GM19351 (cell line): ENCODE measurements around the gene HINT2.

Experiments
- ATAC-seq: cut with Tn5 transposase; IDR thresholded peaks from one replicate; pipeline ENCODE4 v1.9.1; 2021; ENCODE audit warnings: mild to moderate bottlenecking, moderate library complexity; ENCODE audit not compliant: unreplicated experiment

Gene HINT2

DNA sequence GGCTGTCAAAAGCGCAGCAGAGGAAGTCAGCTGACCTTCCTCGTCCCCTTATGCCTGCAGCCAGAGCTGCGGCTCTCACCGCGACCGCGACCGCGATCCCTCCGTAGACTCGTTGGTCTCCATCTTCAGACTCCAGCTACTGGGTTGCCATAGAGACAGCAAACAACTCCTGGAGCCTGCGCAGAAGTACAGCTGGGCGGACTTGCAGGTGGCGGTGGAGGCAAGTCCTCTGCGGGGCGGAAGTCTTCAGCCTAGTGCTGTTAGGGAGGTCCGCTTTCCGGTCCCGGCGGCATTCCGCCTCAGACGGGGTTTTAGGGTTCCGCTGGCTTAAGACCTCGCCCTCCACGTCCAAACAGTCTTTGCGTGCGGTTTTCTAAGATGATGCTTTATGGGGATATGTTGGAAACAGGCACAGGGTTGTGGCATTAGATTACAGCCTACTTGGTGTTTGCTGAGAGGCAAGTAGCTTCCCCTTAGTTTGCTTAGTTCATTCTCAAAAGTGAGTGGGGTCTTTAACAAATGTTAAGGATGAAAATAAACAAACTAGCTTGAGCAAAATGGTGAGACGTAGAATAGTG lies 2.7 kb downstream of the HINT2 start, which contains the start of gene SPAG8:
SPAG8 (minus strand) TSS at position 238 of the 578 bp plus-strand sequence; CDS start at position 123, 115 bp downstream.
- peak; percentile 64 for ATAC-seq

DNA sequence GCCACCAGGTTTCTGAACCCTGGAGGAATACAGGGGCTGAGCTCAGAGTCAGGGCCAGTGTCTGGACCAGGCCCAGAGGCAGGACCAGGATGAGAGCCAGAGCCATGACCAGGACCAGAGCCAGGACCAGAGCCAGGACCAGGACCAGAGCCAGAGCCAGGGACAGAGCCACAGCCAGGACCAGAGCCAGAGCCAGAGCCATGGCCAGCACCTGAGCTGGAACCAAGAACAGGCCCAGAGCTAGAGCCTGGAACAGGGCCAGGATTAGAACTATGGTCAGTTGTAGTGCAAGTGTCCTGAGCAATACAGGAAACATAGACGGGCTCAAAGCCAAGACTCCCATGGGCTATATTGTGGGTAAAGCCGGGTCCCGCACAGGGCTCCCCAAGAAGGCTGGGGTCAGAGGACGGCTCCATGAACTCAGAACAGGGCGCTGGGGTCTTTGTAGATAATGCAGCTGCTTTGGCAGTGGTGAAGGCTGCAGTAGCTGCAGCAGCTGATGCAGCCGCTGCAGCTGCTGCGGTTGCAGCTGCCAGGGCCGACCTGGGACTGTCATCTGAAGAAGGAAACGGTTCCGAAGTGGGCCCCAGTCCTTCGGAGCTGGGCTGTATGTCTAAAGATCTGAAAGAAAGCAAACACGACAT lies 3.3 kb downstream of the HINT2 start:
- no peak for ATAC-seq

DNA sequence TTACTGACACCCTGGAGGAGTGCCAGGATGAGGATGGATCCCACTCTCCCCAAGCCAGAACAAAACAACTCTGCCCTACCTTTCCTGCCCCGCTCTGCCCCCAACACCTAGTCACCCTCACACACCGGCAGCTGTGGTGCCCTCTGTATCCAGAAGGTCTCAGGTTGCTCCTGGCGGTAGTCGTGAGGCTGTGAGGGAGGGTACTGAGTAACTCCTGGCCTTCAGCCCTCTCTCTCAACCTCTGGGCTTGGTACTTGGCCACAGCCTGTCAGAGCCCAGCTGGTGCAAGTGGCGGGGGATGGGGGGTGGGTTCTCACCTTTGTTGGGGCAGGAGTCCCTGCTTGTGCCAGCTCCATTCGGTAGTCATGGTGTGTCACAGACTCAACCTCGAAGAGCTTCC lies 4.7 kb downstream of the HINT2 start:
- no peak for ATAC-seq

DNA sequence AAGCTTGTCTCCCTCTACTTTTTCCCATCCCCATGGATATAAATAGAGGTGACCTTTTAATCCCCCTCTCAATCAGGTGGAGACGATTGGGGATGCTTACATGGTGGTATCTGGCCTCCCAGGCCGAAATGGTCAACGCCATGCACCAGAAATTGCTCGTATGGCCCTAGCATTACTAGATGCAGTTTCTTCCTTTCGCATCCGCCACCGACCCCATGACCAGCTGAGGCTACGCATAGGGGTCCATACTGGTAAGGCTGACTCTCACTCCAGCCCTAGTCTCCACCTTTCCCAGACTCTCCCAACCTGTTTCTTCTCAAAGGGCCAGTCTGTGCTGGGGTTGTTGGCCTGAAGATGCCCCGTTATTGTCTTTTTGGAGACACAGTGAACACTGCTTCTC lies 6.4 kb downstream of the HINT2 start:
- no peak for ATAC-seq

DNA sequence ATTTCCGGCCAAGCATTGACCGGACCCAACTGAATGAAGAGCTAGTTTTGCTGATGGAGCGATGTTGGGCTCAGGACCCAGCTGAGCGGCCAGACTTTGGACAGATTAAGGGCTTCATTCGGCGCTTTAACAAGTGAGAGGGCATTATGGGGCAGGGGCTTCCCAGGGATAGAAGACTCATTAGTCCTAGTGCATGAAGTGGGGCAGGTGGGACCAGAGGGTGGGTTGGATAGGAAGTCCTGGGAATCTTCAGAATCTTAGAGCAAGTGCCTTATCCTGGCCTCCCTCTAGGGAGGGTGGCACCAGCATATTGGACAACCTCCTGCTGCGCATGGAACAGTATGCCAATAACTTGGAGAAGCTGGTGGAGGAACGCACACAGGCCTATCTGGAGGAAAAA lies 8.7 kb downstream of the HINT2 start:
- no peak for ATAC-seq

DNA sequence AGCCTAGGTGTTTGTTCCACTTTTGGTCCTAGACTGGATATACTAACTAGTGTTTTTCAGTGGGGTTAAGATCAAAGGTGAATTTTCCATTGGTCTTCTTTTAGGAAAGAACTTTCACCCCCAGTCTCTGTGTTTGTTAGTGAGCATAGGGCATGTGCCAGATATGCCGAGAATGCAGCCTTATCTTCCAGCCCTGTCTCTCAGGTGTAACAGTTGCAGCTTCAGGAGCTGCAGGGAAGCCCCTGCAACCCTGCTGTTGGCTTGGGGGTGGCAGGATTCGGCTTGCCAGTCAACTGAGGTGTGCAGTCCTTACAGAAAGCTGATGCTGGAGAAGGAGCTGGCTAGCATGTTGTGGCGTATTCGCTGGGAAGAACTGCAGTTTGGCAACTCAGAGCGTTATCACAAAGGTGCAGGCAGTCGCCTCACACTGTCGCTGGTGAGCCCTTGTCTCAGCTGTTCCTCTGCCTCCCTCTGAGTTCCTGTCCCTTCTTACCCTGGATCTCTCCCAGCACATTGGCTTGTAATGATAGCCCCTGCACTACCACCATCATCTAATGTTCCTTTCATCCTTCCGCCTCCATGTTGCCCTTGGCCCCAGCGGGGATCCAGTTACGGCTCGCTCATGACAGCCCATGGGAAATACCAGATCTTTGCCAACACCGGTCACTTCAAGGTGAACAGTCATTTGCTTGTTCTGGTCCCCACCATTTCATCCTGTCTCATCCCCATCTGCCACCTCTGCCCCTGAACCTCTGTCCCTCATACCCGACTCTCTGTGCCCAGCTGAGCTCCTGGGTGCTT lies 13.3 kb downstream of the HINT2 start:
- no peak for ATAC-seq

DNA sequence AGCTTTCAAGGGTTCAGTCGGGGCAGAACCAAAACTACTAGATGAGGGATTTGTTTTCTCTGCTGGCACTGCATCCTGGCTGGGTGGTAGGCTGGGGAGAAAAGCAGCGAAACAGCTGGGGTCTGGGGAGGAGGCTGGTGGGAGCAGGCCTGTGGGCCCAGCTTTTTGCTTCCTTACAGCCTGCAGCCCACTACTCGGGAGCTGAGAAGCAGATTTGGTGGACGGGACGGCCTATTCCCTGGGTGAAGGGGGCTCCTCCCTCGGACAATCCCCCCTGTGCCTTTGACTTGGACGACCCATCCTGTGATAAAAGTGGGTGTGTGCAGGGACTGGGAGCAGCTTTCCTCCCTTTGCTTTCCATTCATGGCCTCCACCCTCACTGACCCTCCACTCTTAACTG lies 14.3 kb downstream of the HINT2 start:
- ATAC-seq = no peak

DNA sequence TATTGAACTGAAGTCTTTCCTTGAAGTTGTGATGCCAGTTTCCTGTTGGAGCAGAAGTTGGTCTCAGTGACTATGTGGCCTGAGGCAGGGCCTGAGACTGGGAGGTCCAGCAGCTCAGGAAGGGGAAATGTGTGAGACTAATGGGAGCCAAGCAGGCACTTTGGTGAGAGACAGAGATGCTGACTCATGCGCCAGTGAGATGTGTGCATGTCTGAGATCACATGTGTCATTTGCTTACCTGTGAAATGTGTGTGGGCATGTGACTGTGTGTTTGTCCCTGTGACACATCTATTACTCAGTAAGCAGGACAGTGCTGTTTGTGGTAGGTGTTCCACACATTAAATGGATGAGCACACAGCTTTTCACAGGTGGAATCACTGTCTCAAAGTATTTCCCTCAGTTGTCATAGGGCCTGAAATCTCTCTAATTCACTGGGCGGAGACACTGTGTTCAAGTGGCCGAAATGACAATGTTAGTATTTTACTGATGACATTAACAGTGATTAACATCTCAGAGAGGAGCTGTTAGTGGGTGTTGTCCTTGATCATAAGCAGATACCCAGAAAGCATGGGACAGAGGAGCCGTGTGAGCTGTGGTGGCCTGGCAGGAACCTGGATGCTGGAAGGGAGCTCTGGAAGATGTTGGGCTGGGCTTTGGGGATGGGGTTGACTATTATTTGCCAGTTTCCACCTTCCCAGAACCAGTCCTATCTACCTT lies 16.0 kb downstream of the HINT2 start:
- ATAC-seq = no peak

DNA sequence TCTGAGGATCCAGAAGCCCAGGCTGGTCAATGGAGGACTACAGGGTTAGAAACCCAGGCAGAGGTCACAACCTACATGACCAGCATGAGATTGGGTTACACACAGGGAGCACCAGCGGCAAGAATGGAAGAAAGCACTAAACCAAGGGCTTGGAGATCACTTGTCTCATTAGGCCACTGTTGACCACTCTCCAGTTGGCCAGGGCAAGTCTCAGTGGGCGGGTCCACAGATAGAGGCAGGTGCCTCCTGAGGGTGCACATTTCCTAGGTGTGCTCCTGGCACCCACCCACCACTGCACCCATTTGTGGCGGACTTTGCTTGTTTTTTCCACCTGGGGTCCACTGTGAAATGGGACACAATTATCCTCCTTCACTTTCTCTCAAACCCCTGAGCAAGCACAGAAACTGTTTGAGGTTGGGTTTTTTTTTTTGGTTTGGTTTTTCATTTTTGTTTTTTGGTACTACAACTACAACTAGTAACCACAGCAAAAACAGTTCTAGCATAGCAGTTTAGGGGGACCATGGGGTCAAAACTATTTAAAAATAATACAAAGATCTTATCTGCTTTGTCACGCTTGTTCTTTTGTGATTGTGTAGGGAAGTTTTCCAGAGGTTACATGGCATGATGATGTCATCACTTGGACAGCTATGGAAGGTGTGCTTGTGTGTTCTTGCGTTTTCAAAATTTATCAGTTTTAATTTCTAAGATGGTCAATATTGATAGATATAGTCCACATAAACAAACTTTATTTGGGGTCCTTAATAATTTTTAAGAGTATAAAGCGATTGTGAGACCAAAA lies 17.3 kb downstream of the HINT2 start:
- ATAC-seq = no peak

DNA sequence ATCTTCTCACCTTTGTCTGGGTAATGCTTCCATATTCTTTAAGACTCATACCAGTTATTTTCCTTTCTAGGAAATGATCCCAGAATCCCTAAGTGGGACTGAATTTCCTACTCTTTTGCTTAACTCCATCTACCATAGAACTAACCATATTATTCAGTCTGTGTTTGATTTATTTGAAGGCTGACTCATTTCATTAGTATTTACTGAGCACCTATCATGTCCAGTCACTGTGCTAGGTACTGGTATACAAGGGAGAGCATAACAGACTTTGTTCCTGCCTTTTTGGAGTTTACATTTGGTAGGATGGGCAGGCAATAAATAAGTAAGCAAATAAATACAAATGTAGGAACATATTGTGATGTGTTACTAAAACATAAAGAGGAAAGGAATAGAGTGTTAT lies 19.1 kb downstream of the HINT2 start:
- no peak for ATAC-seq

DNA sequence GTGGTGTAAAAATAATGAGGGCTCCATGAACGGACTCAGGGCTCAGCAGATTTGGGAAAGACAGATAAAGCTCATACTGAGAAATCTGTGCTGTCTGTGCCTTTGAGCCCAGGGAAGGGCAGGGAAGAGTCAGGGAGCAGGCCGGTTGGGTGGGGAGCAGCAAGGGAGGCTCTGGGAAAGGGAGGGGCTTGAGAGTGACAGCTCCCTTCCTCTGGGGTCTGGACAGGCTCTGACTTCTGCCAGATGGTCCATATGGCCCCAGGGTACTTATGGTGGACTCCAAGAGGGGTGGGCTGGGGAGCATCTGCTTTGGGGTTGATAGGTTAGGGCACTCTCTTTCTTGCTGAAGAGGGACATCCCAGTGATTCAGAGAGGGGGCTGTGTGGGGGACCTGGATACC lies 21.4 kb downstream of the HINT2 start:
- no peak for ATAC-seq

DNA sequence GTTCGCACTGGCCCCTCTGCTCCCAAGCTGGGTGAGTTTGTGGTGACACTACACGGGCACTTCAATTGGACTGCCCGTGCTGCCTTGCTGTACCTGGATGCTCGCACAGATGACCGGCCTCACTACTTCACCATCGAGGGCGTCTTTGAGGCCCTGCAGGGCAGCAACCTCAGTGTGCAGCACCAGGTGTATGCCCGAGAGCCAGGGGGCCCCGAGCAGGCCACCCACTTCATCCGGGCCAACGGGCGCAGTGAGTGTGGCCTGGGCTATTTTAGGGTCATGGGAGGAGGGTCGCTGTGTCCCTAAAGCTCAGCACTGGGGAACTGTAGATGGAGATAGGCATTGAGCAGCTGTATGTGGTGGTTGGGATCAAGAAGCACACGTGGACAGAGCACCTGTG lies 22.0 kb downstream of the HINT2 start:
- ATAC-seq = no peak

DNA sequence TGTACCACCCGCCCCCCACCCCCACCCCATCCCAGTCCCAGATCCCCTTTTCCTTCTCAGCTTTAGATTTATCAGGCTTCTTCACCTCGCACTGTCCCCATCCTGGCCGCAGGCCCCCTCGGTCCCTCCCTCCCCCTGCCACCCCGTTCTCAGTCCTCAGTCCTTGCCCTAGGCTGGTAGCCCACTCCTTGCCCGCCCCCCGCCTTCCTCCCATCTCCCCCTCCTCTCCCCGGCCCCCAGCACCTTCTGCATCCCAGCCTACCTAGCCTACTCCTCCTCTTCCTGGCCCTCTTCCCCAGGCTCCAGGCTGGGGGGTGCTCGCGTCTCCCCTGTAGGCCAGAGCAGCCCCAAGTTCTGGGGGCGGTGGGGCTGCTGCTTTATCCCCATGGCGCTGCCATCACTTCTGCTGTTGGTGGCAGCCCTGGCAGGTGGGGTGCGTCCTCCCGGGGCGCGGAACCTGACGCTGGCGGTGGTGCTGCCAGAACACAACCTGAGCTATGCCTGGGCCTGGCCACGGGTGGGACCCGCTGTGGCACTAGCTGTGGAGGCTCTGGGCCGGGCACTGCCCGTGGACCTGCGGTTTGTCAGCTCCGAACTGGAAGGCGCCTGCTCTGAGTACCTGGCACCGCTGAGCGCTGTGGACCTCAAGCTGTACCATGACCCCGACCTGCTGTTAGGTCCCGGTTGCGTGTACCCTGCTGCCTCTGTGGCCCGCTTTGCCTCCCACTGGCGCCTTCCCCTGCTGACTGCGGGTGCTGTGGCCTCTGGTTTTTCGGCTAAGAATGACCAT lies 22.6 kb downstream of the HINT2 start:
- no peak for ATAC-seq

DNA sequence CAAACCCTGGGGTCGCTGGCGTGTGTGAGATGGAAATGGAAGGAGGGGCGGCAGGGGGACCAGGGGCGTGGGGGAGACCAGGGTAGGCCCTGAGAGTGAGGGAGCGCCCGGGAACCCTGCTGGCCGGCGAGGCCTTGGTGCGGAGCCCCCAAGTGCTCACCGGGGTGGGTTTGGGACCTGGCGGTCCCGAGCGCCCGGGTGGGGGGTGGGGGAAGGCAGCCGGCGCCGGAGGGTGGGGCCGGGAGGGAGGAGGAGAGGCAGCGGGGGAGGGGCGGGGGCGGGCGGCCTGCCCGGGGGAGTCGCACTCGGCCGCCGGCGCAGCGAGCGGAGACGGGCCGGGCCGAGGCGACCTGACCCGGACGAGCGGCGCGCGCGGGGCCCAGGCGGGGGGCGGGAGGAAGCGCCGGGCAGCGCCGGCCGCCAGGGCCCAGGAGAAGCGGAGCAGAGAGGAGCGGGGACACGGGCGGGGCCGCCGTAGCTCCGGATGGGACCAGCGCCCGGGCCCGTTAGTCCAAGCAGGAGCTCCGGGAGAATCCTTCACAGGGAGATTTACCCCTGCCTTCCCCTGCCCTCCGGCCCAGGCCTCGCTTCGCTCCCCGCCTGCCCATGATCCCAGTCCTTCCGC lies 23.4 kb downstream of the HINT2 start, which contains the start of gene NPR2:
NPR2 (plus strand) TSS at position 295 of the 625 bp plus-strand sequence. CDS start 818 bp downstream, outside the sequence.
- ATAC-seq = no peak

DNA sequence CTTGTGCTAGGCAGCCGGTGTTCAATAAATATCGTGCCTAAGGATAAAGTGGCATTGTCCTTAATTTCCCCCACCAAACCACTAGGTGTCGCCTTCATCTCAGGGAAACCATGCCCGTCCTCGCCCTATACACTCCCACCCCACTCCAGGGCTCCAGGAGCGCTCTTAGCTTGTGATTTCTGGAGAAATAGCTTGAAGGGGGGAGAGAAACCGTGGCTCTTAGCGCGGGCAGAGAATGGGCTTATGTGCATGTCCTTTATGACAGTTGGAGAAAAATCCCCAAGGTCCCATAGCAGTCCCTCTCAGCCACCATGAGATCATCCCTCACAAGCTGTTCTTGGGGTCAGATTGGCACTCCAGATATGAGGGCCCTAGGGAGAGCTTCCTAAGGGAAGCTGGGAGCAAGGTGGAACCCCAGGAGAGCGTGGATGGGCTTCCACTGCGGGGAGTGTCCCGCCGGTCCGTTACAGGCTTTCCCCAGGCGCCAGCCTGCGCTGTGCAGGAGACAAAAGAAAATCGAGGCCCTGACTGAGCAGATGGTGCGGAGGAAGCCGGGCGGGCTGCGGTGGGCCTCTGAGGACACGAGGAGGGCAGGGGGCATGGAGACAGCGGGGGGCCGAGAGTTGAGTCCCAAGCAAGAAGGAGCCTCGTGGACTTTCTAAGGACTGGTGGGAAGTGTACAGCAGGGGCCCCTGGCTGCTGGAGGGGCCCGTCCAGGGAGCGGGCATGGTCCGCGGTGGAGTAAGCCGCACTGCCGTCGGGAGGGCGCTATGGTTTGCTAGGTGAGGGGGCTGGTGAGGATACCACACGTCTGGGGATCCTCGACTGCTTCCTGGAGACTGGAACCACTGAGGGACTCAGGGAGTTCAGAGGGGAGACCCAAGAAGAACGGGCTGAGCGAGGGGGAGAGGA lies 24.2 kb downstream of the HINT2 start:
- ATAC-seq = no peak

DNA sequence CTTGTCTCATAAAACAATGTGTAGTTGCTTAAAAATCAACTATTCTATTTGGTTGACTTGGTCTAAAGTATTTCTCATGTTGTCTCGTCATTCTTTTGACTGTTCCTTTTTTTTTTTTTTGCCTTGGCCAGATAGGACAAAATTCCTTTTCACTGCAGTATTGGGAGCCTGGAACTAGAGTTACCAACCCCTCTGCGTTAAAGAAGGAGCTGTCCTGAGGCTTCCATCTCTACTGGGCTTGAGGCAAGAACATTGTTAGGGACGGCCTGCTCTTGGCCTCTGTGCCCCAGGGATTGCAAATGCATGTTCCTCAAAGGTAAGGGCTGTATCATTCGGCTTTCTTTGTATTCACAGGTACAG lies 24.8 kb downstream of the HINT2 start:
- no peak for ATAC-seq

DNA sequence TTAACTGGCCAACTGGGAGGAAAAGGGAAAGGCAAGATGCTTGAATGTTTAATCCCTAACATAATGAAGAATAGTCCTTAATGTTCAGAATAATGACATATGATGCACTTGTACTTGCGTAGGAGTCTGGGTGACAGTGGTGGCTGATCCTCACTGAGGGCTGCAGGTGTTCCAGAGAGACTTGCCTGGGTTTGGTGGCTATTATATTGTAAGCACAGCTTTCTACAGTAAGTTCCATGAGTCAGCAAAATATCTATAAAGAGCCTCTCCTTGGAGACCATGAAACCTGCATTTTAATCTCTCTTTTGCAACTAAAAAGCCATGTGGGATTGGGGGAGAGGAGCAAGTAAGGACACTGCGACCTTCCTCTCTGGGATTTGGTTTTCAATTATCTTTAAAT lies 25.3 kb downstream of the HINT2 start:
- ATAC-seq = no peak

DNA sequence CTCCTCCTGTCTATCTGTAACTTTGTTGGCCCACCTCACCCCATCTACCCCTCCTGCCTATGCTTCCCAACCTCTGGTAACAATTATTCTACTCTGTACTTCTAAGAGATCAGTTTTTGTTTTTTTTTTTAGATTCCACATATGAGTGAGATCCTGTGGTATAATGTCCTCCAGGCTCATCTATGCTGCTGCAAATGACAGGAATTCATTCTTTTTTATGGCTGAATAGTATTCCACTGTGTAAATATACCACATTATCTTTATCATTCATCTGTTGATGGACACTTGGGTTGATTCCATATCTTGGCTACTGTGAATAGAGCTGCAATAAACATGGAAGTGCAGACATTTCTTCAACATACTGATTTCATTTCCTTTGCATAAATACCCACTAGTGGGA lies 31.4 kb downstream of the HINT2 start:
- no peak for ATAC-seq
